Stimulated activated CD4-positive, alpha-beta T cell treated with anti-CD3 and anti-CD28 coated beads, Interleukin-4, amount 100 ng/mL, for 48 hours (primary cell): ENCODE results near the gene KCNN1.
"Not testable (repeated sequence)": the region's sequence is repeated elsewhere in the genome, so short reads cannot be mapped to it uniquely, and the experiment has no call there.

Experiments used
- DNase-seq, 2 donors: peaks; one replicate each; pipeline ENCODE4 v3.0.0-alpha.2; 2020; ENCODE audit warnings: low read depth in 2 of 2

Gene KCNN1

DNA sequence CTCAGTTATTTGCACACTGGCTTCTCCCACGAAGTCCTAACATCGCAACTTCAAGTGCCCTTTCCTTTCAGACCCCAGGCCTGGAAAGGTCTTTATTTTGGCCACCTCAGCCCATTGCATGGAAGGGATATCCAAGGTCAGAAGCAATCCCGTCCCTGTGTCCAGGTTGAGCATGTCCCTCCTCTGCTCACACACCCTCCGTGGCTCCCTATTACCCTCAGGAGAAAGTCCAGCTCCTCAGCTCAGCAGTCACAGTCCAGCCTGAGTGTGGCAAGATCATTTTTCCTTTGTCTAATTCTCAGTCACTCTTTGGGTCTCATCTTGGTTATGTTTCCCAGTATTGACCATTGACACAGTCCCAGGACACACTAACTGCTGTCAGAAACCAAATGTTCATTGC lies 60.2 kb downstream of the KCNN1 start:
- no peak for DNase-seq

DNA sequence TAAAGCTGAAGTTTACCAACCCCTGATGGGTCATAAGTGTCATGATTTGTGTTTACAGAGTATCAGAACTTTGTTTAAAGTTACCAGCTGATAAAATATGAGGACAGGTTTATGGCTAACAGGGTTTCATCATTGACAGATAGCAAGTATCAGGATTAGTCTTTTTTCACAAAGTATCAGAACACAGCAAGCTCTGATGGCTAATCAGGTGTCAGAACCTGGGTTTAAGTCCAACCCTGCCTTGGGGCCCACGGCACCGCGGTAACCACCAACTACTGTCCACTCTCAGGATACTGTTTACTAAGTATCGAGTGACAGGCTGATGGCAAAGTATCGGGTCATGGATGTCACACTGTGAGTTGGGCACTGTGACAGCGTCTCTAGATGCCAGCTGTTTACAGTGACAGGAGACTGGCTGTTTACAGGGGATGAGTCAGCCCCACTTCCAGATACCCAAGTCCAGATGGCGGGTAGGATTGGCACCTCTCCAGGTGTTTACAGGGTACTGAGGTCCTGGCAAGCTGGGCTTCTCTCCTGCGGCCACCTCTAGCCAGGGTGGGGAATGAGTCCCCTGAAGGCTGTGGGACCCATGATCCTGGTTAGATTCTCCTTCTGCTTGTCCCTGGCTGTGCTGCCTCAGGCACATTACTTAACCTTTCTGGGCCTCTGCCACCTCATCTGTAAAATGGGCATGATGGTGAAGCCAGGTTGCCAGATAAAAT lies 62.9 kb downstream of the KCNN1 start:
- no peak for DNase-seq

DNA sequence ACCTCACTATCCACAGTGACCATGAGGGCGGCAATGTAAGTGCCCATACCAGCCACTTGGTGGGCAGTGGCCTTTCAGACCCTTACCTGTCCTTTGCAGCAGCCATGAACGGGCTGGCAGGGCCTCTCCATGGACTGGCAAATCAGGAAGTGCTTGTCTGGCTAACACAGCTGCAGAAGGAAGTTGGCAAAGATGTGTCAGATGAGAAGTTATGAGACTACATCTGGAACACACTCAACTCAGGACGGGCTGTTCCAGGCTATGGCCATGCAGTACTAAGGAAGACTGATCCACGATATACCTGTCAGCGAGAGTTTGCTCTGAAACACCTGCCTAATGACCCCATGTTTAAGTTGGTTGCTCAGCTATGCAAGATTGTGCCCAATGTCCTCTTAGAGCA lies 64.5 kb downstream of the KCNN1 start:
- not testable (repeated sequence) for DNase-seq

DNA sequence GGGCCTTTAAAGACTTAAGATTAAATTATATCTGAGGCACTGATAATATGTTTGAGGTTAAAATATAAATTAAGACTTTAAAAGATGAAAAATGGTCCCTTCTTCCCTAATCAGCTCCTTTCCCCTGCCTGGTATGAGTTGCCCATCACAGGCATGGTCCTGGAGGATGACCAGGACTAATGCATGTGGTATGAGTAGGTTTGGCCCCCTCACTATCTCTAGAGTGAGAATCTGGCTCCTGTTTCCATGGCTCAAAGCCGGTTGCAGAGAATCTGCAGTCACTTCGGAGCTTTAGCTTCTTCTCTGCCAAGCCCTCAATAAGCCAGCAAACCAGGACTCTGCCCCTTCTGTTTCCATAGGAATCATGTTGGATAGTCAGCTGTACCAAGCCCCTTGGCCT lies 65.2 kb downstream of the KCNN1 start:
- DNase-seq = not testable (repeated sequence)

DNA sequence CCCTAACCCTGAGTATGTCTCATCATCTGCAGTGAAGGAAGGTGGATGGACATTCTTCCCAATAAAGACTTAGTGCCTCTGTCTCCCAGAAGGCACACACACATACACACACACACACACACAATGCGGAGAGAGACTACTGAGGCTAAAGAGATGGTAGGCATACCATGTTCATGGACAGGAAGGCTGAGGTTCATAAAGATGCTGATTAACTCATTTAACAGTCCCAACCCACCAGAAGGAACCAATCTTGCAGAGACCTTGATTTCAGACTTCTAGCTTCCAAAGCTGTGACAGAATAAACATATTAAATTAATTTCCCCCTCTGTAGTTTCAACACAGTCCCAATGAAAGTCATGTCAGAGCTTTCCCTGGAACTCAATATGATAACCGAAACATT lies 74.1 kb downstream of the KCNN1 start:
- DNase-seq = no peak

DNA sequence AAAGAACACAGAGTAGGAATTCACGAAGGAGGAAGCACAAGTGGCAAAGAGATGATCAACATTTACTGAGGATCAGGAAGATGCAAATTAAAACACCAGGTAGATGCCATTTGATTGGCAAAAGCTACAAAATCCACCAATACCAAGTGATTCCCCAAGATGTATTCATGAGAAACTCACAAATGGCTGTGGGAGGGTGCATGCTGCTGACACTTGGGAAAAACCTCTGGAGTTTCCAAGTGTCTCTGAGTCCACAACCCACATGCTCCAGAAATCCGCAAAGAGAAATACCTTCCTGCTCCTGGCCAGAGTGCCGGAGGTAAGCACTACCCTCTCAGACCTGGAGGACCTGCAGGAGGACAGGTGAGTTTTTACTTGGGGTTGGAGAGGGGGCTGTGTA lies 76.8 kb downstream of the KCNN1 start:
- no peak for DNase-seq

DNA sequence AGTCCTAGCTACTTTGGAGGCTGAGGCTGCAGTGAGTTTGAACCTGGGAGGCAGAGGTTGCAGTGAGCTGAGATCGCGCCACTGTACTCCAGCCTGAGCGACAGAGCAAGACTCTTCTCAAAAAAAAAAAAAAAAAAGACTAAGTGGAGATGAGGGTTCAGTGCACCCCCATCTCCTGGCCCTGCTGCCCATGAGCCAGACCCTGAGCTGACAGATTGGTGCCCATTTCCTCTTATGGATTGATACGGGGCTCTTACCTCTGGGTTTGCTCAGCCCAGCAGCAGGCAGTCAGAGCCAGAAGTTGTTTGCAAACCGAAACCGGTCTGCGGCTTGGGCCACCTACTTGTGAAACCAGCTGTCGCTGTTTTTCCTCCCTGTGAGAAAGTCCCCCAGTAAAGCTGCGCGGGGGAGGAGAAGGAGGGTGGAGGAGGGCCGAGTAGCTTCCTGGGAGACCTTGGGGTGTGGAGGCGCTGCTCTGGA lies 78.0 kb downstream of the KCNN1 start:
- DNase-seq = peak; percentile 75 to 90

DNA sequence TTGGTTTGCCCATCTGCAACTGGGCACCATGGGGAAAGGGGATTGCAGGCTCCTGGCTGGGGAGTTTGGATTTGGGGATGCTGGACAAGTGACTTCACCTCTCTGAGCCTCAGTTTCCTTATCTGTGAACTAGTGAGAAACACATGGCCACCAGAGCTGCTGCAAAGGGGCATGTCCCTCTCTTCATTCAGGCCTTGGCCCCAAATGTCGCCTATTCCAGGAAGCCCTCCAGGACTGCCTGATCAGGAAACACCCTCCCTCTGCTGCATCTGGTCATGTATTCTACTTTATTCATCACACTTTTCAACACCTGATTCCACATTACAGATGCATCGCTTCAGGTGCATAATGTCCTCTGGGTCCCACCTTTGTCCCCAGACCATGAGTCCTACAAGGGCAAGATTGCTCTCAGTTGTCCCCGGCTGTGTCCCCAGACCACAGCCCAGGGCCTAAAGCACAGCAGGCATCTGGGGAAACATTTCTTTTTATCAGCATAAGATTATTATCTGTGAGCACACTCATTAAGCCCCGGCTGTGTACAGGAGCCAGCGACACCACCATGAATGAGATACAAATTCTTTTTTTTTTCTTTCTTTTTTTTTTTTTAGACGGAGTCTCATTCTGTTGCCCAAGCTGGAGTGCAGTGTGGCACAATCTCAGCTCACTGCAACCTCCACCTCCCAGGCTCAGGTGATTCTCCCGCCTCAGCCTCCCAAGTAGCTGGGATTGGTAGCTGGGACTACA lies 78.6 kb downstream of the KCNN1 start:
- no peak for DNase-seq

DNA sequence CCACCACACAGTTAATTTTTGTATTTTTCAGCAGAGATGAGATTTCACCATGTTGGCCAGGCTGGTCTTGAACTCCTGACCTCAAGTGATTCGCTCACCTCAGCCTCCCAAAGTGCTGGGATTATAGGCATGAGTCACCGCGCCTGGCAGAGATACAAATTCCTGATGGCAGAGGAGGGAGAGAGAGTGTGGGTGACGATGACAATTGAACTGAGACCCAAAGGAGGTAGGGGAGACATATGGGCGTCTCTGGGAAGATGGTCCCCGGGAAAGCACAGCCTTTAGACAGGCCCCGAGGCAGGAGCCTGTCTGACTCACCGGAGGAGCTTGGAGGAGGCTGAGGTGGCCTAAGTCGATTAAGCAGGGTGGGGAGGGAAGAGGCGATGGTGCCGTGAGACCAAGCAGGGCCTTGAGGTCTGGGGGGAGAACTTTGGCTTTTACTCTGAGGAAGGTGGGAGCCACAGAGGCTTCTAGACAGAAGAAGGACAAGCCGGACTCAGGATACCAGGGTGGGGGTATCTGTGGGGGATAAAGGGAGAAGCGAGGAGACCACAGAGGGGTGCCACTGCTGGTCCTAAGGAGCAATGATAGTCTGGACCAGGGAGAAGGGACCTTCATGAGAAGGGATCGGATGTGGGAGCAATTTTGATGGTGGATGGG lies 79.3 kb downstream of the KCNN1 start:
- peak; percentile 18 to 32 for DNase-seq

DNA sequence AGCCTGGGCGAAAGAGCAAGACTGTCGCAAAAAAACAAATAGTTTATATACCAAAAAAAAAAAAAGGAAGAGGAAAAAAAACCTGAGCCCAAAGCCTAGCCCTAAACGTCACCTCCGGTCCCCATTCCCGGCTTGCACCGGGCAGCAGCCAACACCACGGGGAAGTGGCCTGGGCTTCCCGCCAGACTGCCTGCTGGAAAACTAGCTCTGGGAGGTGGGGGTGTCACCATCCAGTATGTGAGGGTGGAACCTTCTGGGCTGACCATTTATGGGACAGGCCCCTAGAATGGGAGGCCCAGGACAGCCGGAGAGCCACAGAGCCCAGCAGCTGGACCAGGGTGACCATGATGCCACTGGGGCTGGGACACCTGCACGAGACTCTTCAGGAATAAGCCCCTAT lies 82.5 kb downstream of the KCNN1 start:
- no peak for DNase-seq
